Colonic mucosa (tissue), 4 donors: ENCODE measurements around the gene XCR1. TPM values are rescaled to one million over a fixed set of nuclear protein-coding genes. Genes with fewer than 3 reads are reported as not detected.

Experiments
- DNase-seq: peaks from one replicate; pipeline ENCODE4 v3.0.0-alpha.2; 2020
- H3K27ac ChIP-seq: fragments of 200-600 bp; one replicate; pipeline ENCODE4 v1.8.0; 2021
- H3K27me3 ChIP-seq: fragments of 200-600 bp; one replicate; pipeline ENCODE4 v1.8.0; 2021
- H3K36me3 ChIP-seq: fragments of 200-600 bp; one replicate; pipeline ENCODE4 v1.8.0; 2021
- H3K4me1 ChIP-seq: fragments of 200-600 bp; one replicate; pipeline ENCODE4 v1.8.0; 2021; ENCODE audit warnings: mild to moderate bottlenecking
- H3K4me3 ChIP-seq: fragments of 200-600 bp; one replicate; pipeline ENCODE4 v1.8.0; 2021
- H3K9ac ChIP-seq, 2 donors: one replicate each; pipeline ENCODE4 v1.7.0; 2013; ENCODE audit warnings: control low read depth in 2 of 2, low read depth in 2 of 2, low read length in 2 of 2
- H3K9me3 ChIP-seq: fragments of 200-600 bp; one replicate; pipeline ENCODE4 v1.8.0; 2021
- intact Hi-C: fragments of 100-400 bp; cut with DNase I; formaldehyde crosslinking; loops from one replicate; pipeline ENCODE4 v1.14.1; 2022
- total RNA-seq, 2 donors: library from RNA; stranded (reverse); fragmentation: NEBNext Ultra II Directional in 1 of 2; extraction: Animal tissue kit (Norgen Biotek cat#: 25700) in 1 of 2; gene quantifications; one replicate each; pipeline ENCODE4 v1.2.1, GENCODE V29; 2021
- TF ChIP-seq, protein P1 (sequence below): fragments of 200-600 bp; IDR thresholded peaks from one replicate; pipeline ENCODE4 v1.8.0; 2022; ENCODE audit warnings: antibody characterized with exemption, mild to moderate bottlenecking
- donor health status: healthy.
- donor health status: DM: no; HTN: no; CAD: no.
- donor health status: DM: no; HTN: no; CAD: no.

Gene XCR1
- total RNA-seq, 2 donors from 2014 or later: 0.05 to 0.17 TPM

DNA sequence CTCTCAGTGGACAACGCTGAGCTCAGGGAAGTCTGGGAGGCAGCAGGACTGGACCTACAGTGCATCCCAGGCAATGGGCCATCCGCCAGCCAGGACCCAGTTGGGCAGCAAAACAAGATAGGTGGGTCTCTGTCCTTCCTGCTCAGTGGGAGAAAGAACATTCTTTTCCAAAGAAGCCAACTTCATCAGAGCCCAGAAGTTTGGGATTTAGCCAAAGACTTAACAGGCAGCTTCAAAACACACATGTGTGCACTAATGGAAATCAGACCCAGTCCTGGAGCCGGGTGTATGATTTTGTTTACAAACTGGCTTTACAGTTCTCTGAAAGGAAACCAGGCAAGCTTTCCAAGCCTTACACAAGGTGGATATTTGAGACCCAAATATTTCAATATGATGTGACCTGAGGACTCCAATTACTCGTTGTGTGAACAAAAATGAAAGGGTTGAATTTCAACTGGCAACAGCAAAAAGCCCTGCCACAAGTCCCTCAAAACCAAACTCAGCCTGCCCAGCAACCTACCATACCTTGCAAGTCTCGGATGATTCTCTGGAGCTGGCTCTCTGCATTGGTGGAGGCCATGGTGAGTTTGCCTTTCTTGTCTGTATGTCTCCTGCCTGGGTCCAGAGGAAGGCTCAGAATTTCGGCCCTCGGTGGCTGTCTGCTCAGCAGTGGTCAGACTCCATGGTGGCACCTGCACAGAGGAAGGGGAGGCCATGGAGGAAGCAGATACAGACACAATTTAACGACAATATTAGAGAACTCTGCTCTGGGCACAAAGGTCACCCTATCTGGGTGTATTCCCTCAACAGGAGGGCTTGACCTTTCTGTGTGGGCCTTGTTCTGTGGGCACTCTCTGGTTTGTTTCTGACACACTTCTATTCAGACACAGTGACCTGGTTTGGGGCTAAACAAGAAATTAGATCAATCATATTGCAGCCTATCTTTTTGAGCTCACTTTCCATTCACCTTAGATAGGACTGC is 42.7 kb downstream of the XCR1 start:
- no peak for DNase-seq
- intact Hi-C loops: no loop called here
- Histone ChIP-seq H3K4me1 (peaks cover 22% of the 10 kb centered on the region), H3K36me3 (peaks cover 15% of the 10 kb centered on the region), H3K27ac (no peak overlapping the region), H3K9ac (no peak overlapping the region), H3K27me3 (no peaks in the 10 kb centered on the region), H3K4me3 (no peak overlapping the region), H3K9me3 (no peaks in the 10 kb centered on the region)
- TF ChIP-seq, protein P1, sequence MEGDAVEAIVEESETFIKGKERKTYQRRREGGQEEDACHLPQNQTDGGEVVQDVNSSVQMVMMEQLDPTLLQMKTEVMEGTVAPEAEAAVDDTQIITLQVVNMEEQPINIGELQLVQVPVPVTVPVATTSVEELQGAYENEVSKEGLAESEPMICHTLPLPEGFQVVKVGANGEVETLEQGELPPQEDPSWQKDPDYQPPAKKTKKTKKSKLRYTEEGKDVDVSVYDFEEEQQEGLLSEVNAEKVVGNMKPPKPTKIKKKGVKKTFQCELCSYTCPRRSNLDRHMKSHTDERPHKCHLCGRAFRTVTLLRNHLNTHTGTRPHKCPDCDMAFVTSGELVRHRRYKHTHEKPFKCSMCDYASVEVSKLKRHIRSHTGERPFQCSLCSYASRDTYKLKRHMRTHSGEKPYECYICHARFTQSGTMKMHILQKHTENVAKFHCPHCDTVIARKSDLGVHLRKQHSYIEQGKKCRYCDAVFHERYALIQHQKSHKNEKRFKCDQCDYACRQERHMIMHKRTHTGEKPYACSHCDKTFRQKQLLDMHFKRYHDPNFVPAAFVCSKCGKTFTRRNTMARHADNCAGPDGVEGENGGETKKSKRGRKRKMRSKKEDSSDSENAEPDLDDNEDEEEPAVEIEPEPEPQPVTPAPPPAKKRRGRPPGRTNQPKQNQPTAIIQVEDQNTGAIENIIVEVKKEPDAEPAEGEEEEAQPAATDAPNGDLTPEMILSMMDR: no peak

DNA sequence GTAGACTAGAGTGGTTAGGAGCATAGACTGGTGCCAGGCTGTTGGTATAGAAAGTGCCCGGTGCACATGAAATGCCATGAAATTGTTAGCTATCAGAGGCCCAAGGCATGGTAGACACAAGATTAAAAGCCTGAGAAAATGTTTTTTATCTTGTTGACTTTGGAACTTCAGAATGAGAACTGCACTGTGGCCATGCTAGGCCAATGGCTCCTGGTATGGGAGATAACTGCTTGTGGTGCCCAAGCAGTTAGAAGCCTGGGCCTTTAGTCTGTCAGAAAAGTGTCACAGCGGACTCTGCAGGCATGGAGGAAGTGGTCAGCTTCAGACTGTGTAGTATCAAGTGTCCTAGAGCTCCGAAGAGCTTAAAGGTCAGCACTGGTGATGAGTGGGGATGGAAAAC is 43.5 kb downstream of the XCR1 start:
- H3K27me3 ChIP-seq: no peaks in the 10 kb centered on the region
- H3K9ac ChIP-seq: no peak overlapping the region
- peaks cover 15% of the 10 kb centered on the region for H3K36me3 ChIP-seq
- no peak overlapping the region for H3K27ac ChIP-seq
- peaks cover 26% of the 10 kb centered on the region for H3K4me1 ChIP-seq
- DNase-seq: no peak
- no peak overlapping the region for H3K4me3 ChIP-seq
- TF ChIP-seq, protein P1: no peak
- H3K9me3 ChIP-seq: no peaks in the 10 kb centered on the region
- intact Hi-C loops: no loop called here

DNA sequence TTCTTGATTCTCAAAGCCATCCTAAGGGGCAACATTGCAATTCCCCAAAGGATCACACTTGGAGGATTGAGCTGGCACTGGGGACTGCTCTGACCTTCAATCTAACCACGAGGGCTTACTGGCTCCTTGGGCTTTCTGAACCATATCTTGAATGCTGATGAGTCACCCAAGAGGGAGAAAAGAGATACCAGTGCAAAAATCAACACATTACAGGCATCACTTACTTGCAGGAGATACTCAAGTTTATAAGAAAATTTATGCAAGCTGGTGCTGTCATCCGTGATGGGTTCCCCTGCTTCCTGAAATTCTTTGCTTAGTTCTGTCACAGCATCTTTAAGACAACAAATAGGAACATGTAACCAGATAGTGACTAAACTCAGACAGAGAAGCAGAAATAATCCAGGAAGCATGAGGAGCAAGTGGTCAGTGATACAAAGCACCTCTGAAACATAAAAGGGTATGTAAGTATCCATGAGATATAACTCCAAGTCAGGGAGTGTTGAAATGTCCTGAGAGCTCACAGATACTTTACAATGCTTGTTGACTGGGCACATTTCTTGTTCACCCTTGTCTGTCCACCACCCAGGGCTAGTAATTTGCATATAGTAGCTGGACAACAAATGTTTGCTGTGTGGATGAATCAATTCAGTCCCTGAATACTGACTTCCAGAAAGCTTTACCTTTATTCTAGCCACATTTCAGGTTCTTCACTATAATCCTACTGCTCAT is 45.8 kb downstream of the XCR1 start:
- no peak overlapping the region for H3K9ac ChIP-seq
- no peaks in the 10 kb centered on the region for H3K27me3 ChIP-seq
- intact Hi-C loops: no loop called here
- peaks cover 26% of the 10 kb centered on the region for H3K4me1 ChIP-seq
- TF ChIP-seq, protein P1: no peak
- peaks cover 15% of the 10 kb centered on the region for H3K36me3 ChIP-seq
- no peaks in the 10 kb centered on the region for H3K9me3 ChIP-seq
- DNase-seq: no peak
- no peak overlapping the region for H3K4me3 ChIP-seq
- no peak overlapping the region for H3K27ac ChIP-seq

DNA sequence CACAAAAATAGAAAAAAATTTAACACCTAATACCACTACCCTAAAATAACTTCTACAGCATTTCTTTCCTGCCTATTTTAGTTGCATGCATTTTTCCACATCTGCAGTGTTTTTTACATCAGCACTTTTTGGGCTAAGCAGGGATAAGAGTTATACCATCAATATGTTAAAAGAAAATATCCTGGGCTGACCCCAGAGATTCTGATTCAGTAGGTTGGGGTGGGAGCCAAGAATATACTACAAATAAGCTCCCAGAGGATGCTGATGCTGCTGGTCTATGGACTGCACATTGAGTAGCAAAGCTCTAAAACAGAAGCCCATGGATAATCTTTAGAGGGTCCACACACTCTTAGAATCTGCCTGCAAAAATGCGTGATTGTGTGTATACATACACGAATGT is 46.5 kb downstream of the XCR1 start:
- Histone ChIP-seq H3K9ac (no peak overlapping the region), H3K36me3 (peaks cover 15% of the 10 kb centered on the region), H3K27ac (no peak overlapping the region), H3K4me1 (peaks cover 24% of the 10 kb centered on the region), H3K9me3 (no peaks in the 10 kb centered on the region), H3K27me3 (no peaks in the 10 kb centered on the region), H3K4me3 (no peak overlapping the region)
- TF ChIP-seq, protein P1: no peak
- no peak for DNase-seq
- intact Hi-C loops: no loop called here

DNA sequence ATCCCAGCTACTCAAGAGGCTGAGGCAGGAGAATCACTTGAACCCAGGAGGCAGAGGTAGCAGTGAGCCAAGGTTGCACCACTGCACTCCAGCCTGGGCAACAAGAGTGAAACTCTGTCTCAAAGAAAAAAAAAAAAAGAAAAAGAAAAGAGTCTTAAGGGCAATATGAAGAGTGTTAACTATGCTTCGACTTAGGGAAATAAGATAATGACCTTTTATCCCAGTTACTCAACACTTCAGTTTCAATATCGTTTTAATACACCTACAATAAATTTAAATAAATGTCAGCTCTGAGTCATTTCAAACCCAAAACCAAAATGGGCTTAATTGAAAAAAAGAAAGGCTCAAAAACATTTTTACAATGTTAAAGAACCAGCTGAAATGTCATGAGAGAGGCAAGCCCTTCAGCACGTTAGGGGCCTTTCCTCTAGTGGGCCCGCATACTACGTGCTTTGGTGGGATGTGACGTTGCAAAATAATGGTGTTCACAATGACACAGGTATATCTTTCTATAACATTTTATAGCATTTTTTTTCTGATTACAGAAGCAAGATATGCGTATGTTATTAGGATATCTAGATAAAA is 47.0 kb downstream of the XCR1 start:
- Histone ChIP-seq H3K4me3 (no peak overlapping the region), H3K27ac (peak overlapping the region; percentile 56), H3K9me3 (no peaks in the 10 kb centered on the region), H3K4me1 (peaks cover 19% of the 10 kb centered on the region), H3K27me3 (no peaks in the 10 kb centered on the region), H3K36me3 (peaks cover 15% of the 10 kb centered on the region), H3K9ac (no peak overlapping the region)
- intact Hi-C loops: no loop called here
- DNase-seq: no peak
- TF ChIP-seq, protein P1: no peak
